ENCODE measurements around the gene PTPDC1. TPM values are rescaled to one million over a fixed set of nuclear protein-coding genes. Genes with fewer than 3 reads are reported as not detected.

The PTPDC1 gene
- total RNA-seq = 2.8 and 4.2 TPM in 2 replicates

GRCh38 chr9:94084314-94084713 is at the start of gene PTPDC1:
Gene PTPDC1, plus strand, starts transcription at chr9:94084464. Its CDS starts 67 bp downstream, at chr9:94084531.

Other genes starting within 250 kb of the PTPDC1 start
- not detected in 2 replicates for gene BARX1, start 129.1 kb upstream of the PTPDC1 start, total RNA-seq
- 1.1 and 1.6 TPM in 2 replicates for gene ZNF169, start 174.8 kb downstream of the PTPDC1 start, total RNA-seq
- gene NUTM2F, start 244.2 kb downstream of the PTPDC1 start, total RNA-seq = not detected in 2 replicates

All from airway epithelial cell (primary cell).